NCI-H446 treated with DMSO at 0.1 percent for 48 hours (cell line): Measurements from ENCODE around the gene ELP4.

Experiments used
- DNase-seq: peaks from one replicate; lab custom pipeline; 2025; lab: John Stamatoyannopoulos, UW

The ELP4 gene

GRCh38 chr11:31800398-31801265 lies 291.1 kb downstream of the ELP4 start:
- DNase-seq: no peak

DNA sequence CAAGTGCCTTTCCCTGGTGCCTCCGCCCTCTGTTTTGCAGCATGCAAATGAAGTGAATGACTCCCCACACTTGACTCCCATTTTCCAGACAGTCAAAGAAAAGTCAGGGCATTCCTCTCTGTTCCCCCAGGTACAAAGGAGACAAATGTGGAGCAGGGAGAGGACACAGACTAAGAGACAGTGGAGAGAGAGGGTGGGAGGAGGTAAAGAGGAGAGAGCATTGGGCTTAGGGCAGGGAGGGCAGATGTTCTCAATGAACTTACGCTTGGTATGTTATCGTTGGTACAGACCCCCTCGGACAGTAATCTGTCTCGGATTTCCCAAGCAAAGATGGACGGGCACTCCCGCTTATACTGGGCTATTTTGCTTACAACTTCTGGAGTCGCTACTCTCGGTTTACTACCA lies 291.7 kb downstream of the ELP4 start:
- no peak for DNase-seq

- no peak for DNase-seq
Measured at GRCh38 chr11:31802000-31802551, 292.5 kb downstream of the ELP4 start.

GRCh38 chr11:31802609-31802989 lies 293.0 kb downstream of the ELP4 start:
- no peak for DNase-seq

DNA sequence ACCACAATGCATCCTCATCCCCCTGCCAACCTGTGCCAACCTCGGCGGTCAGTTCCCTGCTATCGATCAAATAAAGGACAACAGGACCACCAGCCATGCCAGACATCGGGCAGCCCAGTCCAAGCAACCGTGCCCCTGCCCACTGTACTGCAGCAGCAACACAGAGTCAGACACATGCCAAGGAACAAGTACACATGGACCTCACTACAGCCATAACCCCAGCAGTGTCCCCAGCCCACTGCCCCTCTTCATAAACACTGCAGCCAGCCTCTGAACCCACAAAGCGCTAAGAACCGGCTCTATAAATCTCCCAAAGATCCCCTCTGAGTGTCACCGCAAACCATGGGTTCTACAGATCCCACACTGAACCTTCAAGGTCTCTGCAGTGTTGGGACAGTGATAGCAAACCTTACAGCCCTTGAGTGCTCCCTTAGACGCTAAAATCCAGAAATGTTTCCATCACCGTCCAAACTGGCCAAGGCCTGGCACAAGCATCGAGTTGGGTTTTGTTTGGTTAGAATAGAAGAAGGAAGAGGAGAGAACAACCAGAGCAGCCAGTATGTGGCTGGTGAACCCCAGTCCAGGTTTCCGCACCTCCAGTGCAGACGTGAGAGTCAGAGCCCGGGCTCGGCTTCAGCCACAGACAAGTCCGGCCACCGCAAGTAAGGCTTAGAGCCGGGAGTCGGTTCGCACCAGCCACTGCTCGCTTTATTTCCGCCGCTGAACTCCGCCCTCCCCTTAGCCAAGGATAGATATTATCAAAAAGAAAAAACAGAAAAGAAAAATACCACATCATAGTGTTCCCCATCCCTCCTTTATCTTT lies 293.6 kb downstream of the ELP4 start:
- no peak for DNase-seq

GRCh38 chr11:31803813-31804311 lies 294.3 kb downstream of the ELP4 start:
- DNase-seq: no peak

- DNase-seq: no peak
Measured at GRCh38 chr11:31804312-31805036, 294.9 kb downstream of the ELP4 start.

DNA sequence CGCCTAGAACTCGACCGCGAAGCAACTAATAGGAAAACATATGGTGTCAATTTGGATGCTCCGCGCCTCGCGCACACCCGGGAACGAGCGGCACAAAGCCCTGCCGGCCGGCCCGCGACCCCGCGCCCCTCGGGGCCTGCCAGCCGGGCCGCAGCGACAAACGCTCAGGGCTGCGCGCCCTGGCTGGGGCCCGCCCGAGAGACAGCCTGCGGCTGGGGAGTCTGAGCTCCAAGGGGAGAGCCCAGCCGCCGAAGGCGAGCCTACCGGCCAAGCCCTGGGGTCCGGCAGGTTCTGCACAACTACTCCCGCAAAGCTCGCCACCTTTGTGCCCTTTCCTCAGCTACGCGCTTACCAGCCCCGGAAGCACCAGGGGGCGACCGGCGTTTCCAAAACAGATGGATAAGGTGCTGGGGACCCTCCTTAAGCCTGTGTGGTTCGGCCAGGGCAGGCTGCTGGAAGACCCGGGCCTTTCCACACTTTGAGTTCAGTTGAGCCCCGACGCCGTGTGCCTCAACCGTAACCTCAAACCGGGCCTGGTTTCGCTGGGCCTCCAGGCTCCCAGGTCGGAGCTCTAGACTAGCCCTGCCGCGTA lies 295.6 kb downstream of the ELP4 start:
- DNase-seq: no peak

- DNase-seq: no peak
Measured at GRCh38 chr11:31805629-31806185, 296.1 kb downstream of the ELP4 start.

- DNase-seq: no peak
Measured at GRCh38 chr11:31806186-31806927, 296.8 kb downstream of the ELP4 start.

DNA sequence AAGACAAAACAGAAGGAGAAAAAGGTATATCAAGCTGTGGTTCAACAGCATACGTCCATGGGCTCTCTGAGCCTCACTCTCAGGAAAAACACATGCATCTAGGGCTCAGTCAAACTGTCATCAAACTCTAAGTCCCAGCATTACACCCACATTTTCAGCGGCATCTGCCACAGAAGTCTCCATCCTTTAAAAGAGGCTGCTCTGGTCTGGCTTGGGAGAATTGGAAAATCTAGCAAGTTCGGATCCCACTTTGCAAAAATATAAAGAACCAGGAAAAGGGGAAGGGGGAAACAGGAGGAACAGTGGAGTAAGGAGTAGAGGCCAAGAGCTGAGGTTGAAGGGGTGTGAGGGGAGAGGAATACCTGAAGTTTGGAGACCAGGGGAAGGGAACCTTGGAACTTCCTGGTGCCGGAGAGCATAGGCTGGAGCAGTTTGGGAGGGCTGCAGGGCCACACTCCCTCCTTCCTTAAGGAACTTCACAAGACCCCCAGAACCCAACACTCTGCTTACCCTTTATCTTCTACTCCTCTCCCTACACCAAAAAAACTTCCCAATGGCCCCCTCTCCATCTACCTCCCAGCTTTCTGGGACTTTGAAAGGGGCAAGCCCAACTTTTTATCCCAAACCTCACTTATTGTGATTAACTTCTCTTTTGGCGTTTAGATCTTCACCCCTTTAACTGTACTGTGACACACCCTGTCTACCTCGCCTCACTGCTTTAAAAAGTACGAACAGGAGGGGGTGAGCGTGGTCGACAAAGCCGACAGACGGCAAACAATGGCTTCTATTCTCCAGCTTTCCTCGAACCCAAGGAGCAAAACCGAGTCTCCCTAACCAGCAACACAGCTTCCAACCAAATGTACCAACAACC lies 297.6 kb downstream of the ELP4 start:
- DNase-seq: no peak

DNA sequence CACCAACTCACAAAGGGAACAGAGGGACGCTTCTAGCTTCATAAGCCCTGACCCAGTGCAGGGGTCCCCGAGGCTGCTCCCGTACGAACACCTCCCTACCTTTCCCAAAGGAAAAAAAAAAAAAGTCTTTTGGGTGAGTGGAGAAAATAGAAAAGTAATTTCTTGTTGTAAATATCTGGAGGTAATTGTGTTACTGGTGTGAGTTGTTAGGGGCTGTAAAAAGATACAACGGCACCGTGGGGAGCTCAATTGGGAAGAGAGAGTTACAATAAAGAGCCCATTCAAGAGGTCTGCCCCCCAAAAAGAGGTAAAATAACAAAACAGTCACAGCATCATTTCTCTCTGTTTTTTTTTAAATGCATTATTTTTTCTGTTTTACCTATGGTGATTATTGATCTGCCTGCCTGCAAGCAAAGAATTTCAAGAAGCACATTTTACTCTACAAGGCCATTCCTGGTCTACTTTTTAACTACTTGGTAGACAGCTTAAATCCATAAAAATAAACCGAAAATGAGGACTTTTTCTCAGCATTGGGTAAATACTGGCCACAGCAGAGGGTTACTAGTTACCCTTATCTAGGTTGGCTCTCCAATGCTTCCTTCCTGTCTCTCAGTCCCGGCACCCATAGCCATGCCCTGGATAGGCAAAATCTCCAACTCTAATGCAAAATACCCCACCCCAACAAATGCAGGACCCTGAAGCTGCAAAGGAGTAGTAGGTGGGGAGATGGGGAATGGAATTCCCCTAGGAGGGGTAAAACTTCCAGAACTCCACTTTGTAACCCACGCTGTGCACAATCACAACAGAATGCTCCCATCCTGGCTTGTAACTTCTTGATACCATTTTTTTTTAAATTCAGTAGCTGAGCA lies 298.5 kb downstream of the ELP4 start:
- DNase-seq: no peak

DNA sequence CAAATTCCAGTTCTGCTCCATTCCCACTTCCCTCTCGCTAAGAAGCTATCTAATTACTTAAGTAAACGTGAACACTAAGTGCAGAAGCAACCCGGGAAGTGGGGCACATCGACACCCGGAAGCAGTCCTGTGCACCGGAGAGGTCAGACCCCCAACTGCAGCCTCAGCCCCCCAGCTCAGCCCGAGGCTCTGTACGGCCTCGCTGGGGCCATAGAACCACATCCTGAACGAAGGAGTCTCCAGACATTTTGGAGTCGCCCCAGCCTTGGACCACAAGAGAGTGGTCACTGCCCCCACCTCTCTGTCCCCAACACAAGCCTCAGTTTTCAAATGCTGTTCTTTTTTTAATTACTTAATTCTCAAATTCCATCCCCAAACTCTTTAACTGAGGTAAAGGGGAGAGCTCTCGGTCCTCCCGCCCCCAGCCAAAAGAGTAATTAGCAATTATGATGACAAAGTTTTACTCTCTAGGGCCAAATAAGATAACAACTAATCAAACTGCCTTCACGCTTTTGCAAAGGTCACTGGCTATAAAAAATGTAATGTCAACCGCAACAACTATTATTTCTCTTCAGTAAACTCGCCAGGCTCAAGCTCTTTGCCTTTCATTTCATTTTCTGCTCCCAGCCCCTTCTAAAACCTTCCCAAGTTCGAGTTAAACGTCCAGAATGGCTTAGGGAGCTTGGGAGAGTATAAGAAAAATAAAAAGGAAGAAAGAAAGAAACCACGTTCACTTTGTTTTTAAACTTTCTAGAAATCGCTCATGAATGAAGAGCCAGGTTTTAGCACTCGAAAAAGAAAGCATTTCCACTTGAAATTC lies 299.4 kb downstream of the ELP4 start:
- DNase-seq: no peak

DNA sequence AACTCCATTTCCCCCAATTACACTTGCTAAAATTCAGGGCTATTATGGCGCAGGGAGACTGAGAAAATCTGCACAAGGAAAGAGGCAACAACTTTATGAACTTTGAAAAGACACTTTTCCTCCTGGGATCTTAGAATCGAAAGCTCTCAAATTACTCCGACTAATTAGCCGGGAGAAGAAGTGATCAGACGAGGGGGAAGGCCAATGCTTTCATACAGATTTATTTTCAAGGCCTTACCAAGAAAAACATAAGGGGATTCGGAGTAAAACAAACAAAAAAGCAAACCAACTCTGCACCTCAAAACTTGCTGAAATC lies 299.9 kb downstream of the ELP4 start:
- no peak for DNase-seq

- no peak for DNase-seq
Measured at GRCh38 chr11:31809857-31810778, 300.6 kb downstream of the ELP4 start.

GRCh38 chr11:31810779-31811647 lies 301.4 kb downstream of the ELP4 start, which contains the start of gene PAX6:
Gene PAX6, minus strand, starts transcription at chr11:31811322. Its CDS starts 4,911 bp downstream, at chr11:31806411.
- peak; percentile 100 for DNase-seq
